PFSK-1 (cell line): ENCODE measurements around the gene MTMR4.

Experiments
- TAF1 ChIP-seq: IDR thresholded peaks from 2 replicates; pipeline ENCODE4 v1.6.1; 2012; ENCODE audit warnings: low read length, control low read depth, borderline replicate concordance; ENCODE audit not compliant: insufficient read depth
- TF ChIP-seq, protein P1 (sequence below), 2 experiments: IDR thresholded peaks; 2 replicates each; pipeline versions ENCODE4 v1.6.1 to v1.8.0; 2011 to 2012; ENCODE audit warnings: low read depth in 2 of 2, low read length in 2 of 2, control low read depth in 1 of 2, inconsistent platforms in 1 of 2, mild to moderate bottlenecking in 1 of 2, moderate library complexity in 1 of 2; ENCODE audit not compliant: insufficient read depth in 1 of 2

- TF ChIP-seq, protein P1, sequence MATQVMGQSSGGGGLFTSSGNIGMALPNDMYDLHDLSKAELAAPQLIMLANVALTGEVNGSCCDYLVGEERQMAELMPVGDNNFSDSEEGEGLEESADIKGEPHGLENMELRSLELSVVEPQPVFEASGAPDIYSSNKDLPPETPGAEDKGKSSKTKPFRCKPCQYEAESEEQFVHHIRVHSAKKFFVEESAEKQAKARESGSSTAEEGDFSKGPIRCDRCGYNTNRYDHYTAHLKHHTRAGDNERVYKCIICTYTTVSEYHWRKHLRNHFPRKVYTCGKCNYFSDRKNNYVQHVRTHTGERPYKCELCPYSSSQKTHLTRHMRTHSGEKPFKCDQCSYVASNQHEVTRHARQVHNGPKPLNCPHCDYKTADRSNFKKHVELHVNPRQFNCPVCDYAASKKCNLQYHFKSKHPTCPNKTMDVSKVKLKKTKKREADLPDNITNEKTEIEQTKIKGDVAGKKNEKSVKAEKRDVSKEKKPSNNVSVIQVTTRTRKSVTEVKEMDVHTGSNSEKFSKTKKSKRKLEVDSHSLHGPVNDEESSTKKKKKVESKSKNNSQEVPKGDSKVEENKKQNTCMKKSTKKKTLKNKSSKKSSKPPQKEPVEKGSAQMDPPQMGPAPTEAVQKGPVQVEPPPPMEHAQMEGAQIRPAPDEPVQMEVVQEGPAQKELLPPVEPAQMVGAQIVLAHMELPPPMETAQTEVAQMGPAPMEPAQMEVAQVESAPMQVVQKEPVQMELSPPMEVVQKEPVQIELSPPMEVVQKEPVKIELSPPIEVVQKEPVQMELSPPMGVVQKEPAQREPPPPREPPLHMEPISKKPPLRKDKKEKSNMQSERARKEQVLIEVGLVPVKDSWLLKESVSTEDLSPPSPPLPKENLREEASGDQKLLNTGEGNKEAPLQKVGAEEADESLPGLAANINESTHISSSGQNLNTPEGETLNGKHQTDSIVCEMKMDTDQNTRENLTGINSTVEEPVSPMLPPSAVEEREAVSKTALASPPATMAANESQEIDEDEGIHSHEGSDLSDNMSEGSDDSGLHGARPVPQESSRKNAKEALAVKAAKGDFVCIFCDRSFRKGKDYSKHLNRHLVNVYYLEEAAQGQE (IDR thresholded peaks at IDR 0.05; ENCODE audit: insufficient read depth in 1 of 2, low read depth in 2 of 2, low read length in 2 of 2), result no peak
- TF ChIP-seq TAF1, result no peak
Measured at GRCh38 chr17:58470356-58470755, 44.1 kb downstream of the MTMR4 start.
